22Rv1 (cell line): Measurements from ENCODE around the gene MDK.

Experiments
- CTCF ChIP-seq: fragments of 450-650 bp; IDR thresholded peaks from 2 replicates; pipeline ENCODE4 v1.5.1; 2017; ENCODE audit warnings: mild to moderate bottlenecking
- ZFX ChIP-seq: fragments of 450-650 bp; IDR thresholded peaks from 2 replicates; pipeline ENCODE4 v1.6.1; 2017; ENCODE audit warnings: antibody characterized with exemption, borderline replicate concordance

GRCh38 chr11:46389450-46390330, 8.2 kb downstream of the MDK start:
- peak; percentile 97 for TF ChIP-seq CTCF
- no peak for TF ChIP-seq ZFX
